GM06990 (cell line): ENCODE data around the gene IRF2BP2.
A peak's percentile ranks its signal among the peaks of the same experiment; 100 is the strongest.

Experiments
- DNase-seq: peaks from one replicate; pipeline ENCODE4 v3.0.0-alpha.2; 2011; ENCODE audit not compliant: insufficient read length; ENCODE audit errors: extremely low read depth
- H3K27me3 ChIP-seq: replicated peaks from 2 replicates; pipeline ENCODE4 v1.6.0; 2011; ENCODE audit warnings: low read length; ENCODE audit not compliant: control insufficient read depth, insufficient read depth
- H3K36me3 ChIP-seq: 2 replicates; pipeline ENCODE4 v1.5.1; 2011; ENCODE audit warnings: low read length; ENCODE audit not compliant: control insufficient read depth, insufficient read depth
- H3K4me3 ChIP-seq: replicated peaks from 2 replicates; pipeline ENCODE4 v1.5.1; 2011; ENCODE audit warnings: low read depth, mild to moderate bottlenecking, control low read depth, low read length
- TF ChIP-seq, protein P1 (sequence below): IDR thresholded peaks from 2 replicates; pipeline ENCODE4 v1.5.1; 2011; ENCODE audit warnings: low read length, control low read depth, mild to moderate bottlenecking, inconsistent platforms; ENCODE audit not compliant: insufficient read depth, poor library complexity, severe bottlenecking

IRF2BP2 gene

DNA sequence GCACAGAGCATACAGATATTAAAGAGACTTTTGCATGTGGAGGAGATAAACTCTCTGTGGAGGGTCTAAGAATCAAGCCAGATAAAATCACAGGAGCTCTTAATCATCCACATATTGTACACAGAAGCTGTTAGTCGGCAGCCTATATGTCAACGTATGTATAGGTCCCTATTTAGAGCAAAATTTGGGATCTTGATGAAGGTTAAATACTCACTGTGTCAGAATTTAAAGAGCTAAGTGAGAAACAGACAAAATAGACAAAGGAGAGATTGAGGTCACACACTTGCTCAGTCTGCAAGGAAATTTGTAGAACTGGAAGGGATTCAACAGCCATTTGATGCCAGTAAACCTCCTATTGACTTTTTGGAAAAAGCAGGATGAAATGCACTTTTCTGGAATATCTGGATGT is 4.1 kb upstream of the IRF2BP2 start:
- H3K27me3 ChIP-seq: no peaks in the 10 kb centered on the region
- TF ChIP-seq, protein P1, sequence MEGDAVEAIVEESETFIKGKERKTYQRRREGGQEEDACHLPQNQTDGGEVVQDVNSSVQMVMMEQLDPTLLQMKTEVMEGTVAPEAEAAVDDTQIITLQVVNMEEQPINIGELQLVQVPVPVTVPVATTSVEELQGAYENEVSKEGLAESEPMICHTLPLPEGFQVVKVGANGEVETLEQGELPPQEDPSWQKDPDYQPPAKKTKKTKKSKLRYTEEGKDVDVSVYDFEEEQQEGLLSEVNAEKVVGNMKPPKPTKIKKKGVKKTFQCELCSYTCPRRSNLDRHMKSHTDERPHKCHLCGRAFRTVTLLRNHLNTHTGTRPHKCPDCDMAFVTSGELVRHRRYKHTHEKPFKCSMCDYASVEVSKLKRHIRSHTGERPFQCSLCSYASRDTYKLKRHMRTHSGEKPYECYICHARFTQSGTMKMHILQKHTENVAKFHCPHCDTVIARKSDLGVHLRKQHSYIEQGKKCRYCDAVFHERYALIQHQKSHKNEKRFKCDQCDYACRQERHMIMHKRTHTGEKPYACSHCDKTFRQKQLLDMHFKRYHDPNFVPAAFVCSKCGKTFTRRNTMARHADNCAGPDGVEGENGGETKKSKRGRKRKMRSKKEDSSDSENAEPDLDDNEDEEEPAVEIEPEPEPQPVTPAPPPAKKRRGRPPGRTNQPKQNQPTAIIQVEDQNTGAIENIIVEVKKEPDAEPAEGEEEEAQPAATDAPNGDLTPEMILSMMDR: no peak
- H3K4me3 ChIP-seq: no peak overlapping the region
- no peaks in the 10 kb centered on the region for H3K36me3 ChIP-seq
- no peak for DNase-seq

DNA sequence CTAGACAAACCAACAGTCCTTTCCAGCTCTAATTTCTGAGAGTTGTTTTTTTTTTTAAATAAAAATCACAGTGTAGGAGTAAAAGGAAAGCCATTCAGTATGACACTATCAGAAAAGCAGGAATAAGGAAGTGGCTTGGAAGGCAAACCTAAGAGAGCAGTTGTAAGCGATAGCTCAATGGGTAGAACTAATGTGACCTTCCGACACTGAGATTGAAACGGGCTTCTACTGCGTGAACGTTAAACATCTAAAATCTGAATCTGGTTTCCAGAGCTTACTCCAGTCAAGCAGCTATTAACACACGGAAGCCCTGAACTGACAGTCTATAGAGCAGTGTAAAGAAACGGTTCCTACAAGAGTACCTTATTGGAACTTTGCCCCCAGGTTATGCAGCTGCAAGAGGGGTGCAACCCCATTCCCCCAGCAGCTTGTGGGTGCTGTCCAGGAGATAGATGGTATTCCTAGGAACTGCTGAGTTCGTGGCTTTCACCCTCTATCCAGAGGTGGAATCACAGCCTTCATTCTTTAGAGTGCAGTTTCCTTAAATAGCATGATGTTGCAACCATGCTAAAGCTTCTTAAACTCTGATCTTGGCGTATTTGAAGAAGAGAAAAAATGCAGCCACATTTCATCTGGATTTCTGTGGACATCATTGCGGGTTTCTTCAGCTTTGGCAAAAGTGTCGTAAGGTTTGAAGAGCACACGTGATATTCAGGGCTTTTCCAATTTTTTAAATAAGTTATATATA is 3.3 kb upstream of the IRF2BP2 start:
- TF ChIP-seq, protein P1: no peak
- Histone ChIP-seq H3K4me3 (peak overlapping the region; percentile 22), H3K27me3 (no peaks in the 10 kb centered on the region), H3K36me3 (no peaks in the 10 kb centered on the region)
- no peak for DNase-seq

DNA sequence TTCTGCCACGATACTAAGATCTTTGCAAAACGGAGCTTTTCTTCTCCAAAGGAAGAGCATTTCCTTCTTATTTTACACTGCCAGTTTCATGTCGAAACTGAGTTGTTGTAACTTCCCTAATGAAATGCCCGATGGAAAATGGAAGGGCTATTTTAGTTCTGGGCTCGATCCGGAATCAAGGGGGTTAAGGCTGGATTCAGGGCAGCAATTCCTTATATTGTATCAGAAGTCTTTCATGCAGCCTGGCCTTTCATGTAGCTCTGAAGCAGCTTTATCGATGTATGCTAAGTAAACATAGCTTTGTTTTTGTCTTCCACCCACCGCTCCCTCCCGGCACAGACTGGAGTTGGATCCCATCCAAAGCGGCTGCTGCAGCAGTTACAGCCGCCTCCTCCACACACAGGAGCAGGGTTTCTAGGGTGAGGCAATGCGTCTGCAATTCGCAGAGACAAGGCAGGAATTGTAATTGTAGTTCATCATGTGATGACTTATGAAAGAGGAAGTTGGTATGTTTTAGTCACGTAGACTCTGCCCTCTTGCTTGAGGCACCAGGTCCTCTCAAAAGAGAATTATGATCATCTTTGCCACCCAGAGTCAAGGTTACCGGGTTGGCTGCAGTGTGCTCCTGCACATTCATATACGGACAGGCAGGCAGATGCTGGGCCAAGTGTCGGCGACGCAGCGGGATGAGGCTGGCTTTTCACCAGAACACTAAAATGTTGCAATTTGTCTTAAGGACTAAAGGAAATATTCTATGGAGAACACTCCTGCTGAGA is 2.6 kb upstream of the IRF2BP2 start:
- Histone ChIP-seq H3K36me3 (peaks cover 4% of the 10 kb centered on the region), H3K27me3 (no peaks in the 10 kb centered on the region), H3K4me3 (peak overlapping the region; percentile 22)
- peak; percentile 75 for DNase-seq
- TF ChIP-seq, protein P1: no peak

DNA sequence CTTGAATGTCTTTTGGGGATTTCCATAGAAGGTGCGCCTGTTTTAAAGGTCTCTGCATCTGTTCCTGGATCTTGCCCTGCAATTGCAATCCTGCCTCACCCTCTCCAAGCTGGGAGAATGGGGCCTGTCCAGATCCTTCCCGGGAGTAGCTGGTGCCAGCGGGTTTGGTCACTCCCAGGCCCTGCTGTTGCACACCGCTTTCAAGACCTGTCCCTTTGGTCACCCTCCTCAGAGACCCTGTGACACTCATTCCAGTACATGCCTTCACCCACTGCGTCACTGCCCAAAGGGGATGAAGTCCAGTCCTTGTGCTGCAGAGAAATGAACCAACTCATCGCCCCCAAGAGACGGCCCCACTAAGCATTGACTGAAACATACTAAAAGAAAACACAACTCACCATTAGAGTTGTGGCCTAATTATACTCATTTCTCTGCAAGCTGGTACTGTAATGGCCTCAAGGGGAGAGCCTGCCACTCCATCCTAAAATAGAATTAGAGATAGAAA is 1.9 kb upstream of the IRF2BP2 start:
- Histone ChIP-seq H3K36me3 (peaks cover 9% of the 10 kb centered on the region), H3K4me3 (peak overlapping the region; percentile 5; the same call in 1 of the 2 replicates), H3K27me3 (no peaks in the 10 kb centered on the region)
- DNase-seq: peak; percentile 66
- TF ChIP-seq, protein P1: no peak

DNA sequence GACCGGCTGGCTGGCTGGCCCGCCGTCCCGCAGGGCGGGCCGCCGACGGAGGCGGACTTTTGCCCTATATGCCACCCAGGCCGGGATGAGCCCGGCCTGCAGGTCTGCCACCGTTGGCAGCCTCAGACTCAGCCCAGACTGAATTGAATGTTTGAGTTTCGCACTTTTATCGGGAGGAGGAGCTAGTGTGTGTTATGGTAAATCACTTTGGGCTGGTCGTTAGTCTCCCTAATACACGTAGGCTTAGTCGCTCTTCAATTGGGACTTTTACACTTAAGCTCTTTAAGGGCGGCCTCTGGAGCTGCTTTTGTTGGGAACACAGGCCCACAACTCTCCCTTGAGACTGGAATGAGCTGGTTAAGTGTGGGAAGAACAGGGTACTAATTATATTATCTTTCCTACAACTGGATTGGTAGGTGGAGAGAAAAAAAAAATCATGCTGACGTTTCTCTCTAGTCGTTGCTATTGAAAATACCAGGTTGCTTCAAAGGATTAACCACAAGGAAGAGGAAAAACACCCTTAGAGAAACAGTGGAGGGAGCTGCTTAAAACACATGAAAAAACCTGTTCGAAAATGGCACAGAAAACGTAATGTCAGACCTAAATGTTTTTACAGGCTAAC is 1.4 kb upstream of the IRF2BP2 start:
- H3K4me3 ChIP-seq: peak overlapping the region; percentile 72
- no peak for DNase-seq

More for the DNA sequence above, 1.4 kb upstream of the IRF2BP2 start:
- no peaks in the 10 kb centered on the region for H3K27me3 ChIP-seq
- TF ChIP-seq, protein P1: peak; percentile 20
- H3K36me3 ChIP-seq: peaks cover 9% of the 10 kb centered on the region
